GM21723 (cell line): Measurements from ENCODE around the gene CMTM3.
"Not testable (repeated sequence)": the region's sequence is repeated elsewhere in the genome, so short reads cannot be mapped to it uniquely, and the experiment has no call there.

Experiments used
- ATAC-seq: cut with Tn5 transposase; IDR thresholded peaks from one replicate; pipeline ENCODE4 v1.9.1; 2021; ENCODE audit warnings: mild to moderate bottlenecking, moderate library complexity; ENCODE audit not compliant: unreplicated experiment

CMTM3 gene

GRCh38 chr16:66581246-66581952 is 23.1 kb upstream of the CMTM3 start:
- no peak for ATAC-seq

- ATAC-seq = no peak
These were observed 18.8 kb upstream of the CMTM3 start for GRCh38 chr16:66585481-66586239.

GRCh38 chr16:66587881-66588600 is 16.5 kb upstream of the CMTM3 start:
- ATAC-seq = no peak

GRCh38 chr16:66588981-66589713 is 15.4 kb upstream of the CMTM3 start:
- peak; percentile 76 for ATAC-seq

GRCh38 chr16:66590322-66590721 is 14.2 kb upstream of the CMTM3 start:
- no peak for ATAC-seq

- ATAC-seq = no peak
These were observed 13.5 kb upstream of the CMTM3 start for GRCh38 chr16:66591018-66591417.

GRCh38 chr16:66592241-66592640 is 12.3 kb upstream of the CMTM3 start:
- no peak for ATAC-seq

GRCh38 chr16:66592814-66593213 is 11.7 kb upstream of the CMTM3 start:
- ATAC-seq = no peak

- ATAC-seq = no peak
These were observed 9.8 kb upstream of the CMTM3 start for GRCh38 chr16:66594739-66595138.

- not testable (repeated sequence) for ATAC-seq
These were observed 7.9 kb upstream of the CMTM3 start for GRCh38 chr16:66596559-66596958.

- ATAC-seq = no peak
These were observed 7.3 kb upstream of the CMTM3 start for GRCh38 chr16:66596986-66597848.

GRCh38 chr16:66598111-66598510 is 6.4 kb upstream of the CMTM3 start:
- ATAC-seq = no peak

- ATAC-seq = no peak
These were observed 4.8 kb upstream of the CMTM3 start for GRCh38 chr16:66599726-66600125.

- no peak for ATAC-seq
These were observed 4.0 kb upstream of the CMTM3 start for GRCh38 chr16:66600477-66600876.

GRCh38 chr16:66601471-66601870 is 3.0 kb upstream of the CMTM3 start:
- ATAC-seq = no peak

GRCh38 chr16:66603537-66604375 is 748 bp upstream of the CMTM3 start:
- ATAC-seq = no peak

GRCh38 chr16:66605177-66605978 is 874 bp downstream of the CMTM3 start:
- peak; percentile 12 for ATAC-seq

- peak; percentile 54 for ATAC-seq
These were observed 1.7 kb downstream of the CMTM3 start for GRCh38 chr16:66605979-66606751.
